ENCODE data around the gene ZNF474.

DNA sequence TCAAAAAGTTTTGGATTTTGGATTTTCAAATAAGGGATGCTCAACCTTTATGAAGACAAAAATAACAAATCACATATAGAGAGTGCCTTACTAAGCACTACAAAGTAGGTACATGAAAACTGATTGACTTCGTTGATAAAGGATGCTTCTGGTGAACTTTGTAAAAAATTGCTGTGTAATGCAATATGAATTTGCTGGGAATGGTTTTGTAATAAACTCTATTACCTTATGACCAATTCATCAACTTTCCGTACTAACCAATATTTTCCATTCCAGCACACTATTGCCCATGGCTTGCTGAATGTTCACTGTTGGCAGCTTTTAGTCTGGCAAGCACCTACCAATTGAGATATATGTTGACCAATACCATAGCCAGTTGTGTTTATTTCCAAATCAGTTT lies 23.4 kb upstream of the ZNF474 start:
- TF ChIP-seq CTCF (IDR thresholded peaks at IDR 0.05) (no peak), POLR2A (IDR thresholded peaks at IDR 0.05) (no peak)
